OCI-LY1 (cell line): ENCODE data around the gene EMILIN3.

Experiments
- H2AFZ ChIP-seq: fragments of 200-600 bp; sonication (generic), shearing (Covaris generic); 2 replicates; pipeline ENCODE4 v1.6.0; 2014; ENCODE audit warnings: antibody characterized with exemption, mild to moderate bottlenecking, low read length
- H3F3A ChIP-seq: fragments of 200-600 bp; sonication (generic), shearing (Covaris generic); 2 replicates; pipeline ENCODE4 v1.6.0; 2014; ENCODE audit warnings: mild to moderate bottlenecking, antibody characterized with exemption, low read length, moderate library complexity; ENCODE audit not compliant: insufficient read depth
- H3K27ac ChIP-seq: fragments of 200-600 bp; sonication (generic); 2 replicates; pipeline ENCODE4 v1.5.1; 2014; ENCODE audit warnings: low read length, mixed run types, mild to moderate bottlenecking, low read depth; ENCODE audit not compliant: poor library complexity, severe bottlenecking
- H3K27me3 ChIP-seq: fragments of 200-600 bp; sonication (generic); 2 replicates; pipeline ENCODE4 v1.6.0; 2014; ENCODE audit warnings: antibody characterized with exemption, mild to moderate bottlenecking, low read length, moderate library complexity; ENCODE audit not compliant: insufficient read depth
- H3K36me3 ChIP-seq: fragments of 200-600 bp; sonication (generic); 2 replicates; pipeline ENCODE4 v1.6.1; 2014; ENCODE audit warnings: mild to moderate bottlenecking, antibody characterized with exemption, low read length, moderate library complexity, mixed read lengths; ENCODE audit not compliant: insufficient read depth
- H3K4me1 ChIP-seq: fragments of 200-600 bp; sonication (generic); 2 replicates; pipeline ENCODE4 v1.5.1; 2014; ENCODE audit warnings: mild to moderate bottlenecking, low read length, moderate library complexity; ENCODE audit not compliant: insufficient read depth, severe bottlenecking
- H3K4me2 ChIP-seq: fragments of 200-600 bp; sonication (generic), shearing (Covaris generic); 2 replicates; pipeline ENCODE4 v1.6.1; 2014; ENCODE audit warnings: low read length
- H3K4me3 ChIP-seq: fragments of 200-600 bp; sonication (generic); 2 replicates; pipeline ENCODE4 v1.5.1; 2014; ENCODE audit warnings: low read length, low read depth, mild to moderate bottlenecking, mixed read lengths; ENCODE audit not compliant: poor library complexity, severe bottlenecking
- H3K79me2 ChIP-seq: fragments of 200-600 bp; shearing (Covaris generic); 2 replicates; pipeline ENCODE4 v1.6.1; 2016; ENCODE audit warnings: mixed run types, low read length, mixed read lengths; ENCODE audit not compliant: insufficient read depth
- H3K9ac ChIP-seq: fragments of 200-600 bp; sonication (generic), shearing (Covaris generic); 2 replicates; pipeline ENCODE4 v1.6.1; 2014; ENCODE audit warnings: mild to moderate bottlenecking, low read length, mixed read lengths
- H3K9me2 ChIP-seq: fragments of 200-600 bp; sonication (generic), shearing (Covaris generic); 2 replicates; pipeline ENCODE4 v1.6.1; 2014; ENCODE audit warnings: low read depth, mild to moderate bottlenecking, low read length, mixed read lengths
- H3K9me3 ChIP-seq: fragments of 200-600 bp; shearing (Covaris generic); 2 replicates; pipeline ENCODE4 v1.6.1; 2014; ENCODE audit warnings: low read length, mixed read lengths
- H4K20me1 ChIP-seq: fragments of 200-600 bp; sonication (generic), shearing (Covaris generic); 2 replicates; pipeline ENCODE4 v1.6.0; 2016; ENCODE audit warnings: mild to moderate bottlenecking, low read length; ENCODE audit not compliant: insufficient read depth
- CTCF ChIP-seq: fragments of 200-600 bp; sonication (generic), shearing (Covaris generic); IDR thresholded peaks from 2 replicates; pipeline ENCODE4 v1.5.1; 2017; ENCODE audit warnings: mild to moderate bottlenecking, antibody characterized with exemption, low read length, moderate library complexity, mixed read lengths
- EZH2 ChIP-seq: fragments of 200-600 bp; sonication (generic), shearing (Covaris generic); IDR thresholded peaks from 2 replicates; pipeline ENCODE4 v1.8.0; 2017; ENCODE audit warnings: borderline replicate concordance, mixed run types, mild to moderate bottlenecking, antibody characterized with exemption, low read length, moderate library complexity, mixed read lengths

Gene EMILIN3

GRCh38 chr20:41360831-41361756, 5.5 kb downstream of the EMILIN3 start:
- no peaks in the 10 kb centered on the region for H3K9me3 ChIP-seq
- H3K9ac ChIP-seq, result no peak overlapping the region
- no peak overlapping the region for H3K4me3 ChIP-seq
- no peaks in the 10 kb centered on the region for H3K36me3 ChIP-seq
- no peaks in the 10 kb centered on the region for H4K20me1 ChIP-seq
- TF ChIP-seq EZH2, result no peak
- no peak for TF ChIP-seq CTCF
- H2AFZ ChIP-seq, result no peak overlapping the region
- no peak overlapping the region for H3K27ac ChIP-seq
- no peaks in the 10 kb centered on the region; the same call in 1 of the 2 replicates for H3K27me3 ChIP-seq
- no peaks in the 10 kb centered on the region for H3K79me2 ChIP-seq
- no peaks in the 10 kb centered on the region for H3K4me1 ChIP-seq
- H3K4me2 ChIP-seq, result no peak overlapping the region
- no peaks in the 10 kb centered on the region for H3F3A ChIP-seq
- H3K9me2 ChIP-seq, result no peaks in the 10 kb centered on the region

DNA sequence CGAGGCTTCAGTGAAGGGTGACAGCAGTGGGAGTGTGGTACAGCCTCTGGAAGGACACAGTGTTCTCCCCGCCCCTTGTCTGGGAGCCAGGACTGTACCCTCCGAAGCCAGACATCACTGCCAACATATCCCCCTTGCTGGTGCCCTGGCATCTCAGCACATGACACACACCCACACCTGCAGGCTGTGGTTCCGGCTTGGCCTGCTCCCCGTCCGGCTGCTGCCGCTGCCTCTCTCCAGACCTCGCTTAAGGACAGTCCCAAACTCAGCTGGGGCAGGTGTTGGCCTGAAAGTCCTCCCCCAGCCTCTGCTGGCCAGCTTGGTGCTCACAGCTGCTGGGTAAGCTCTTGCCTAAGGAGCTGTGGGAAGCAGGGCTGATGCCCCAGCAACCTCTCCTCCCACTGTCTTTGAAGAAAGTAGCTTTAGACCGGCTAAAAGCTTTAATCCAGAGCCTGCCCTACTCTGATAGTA, 7.0 kb downstream of the EMILIN3 start:
- H3K79me2 ChIP-seq, result no peaks in the 10 kb centered on the region
- no peak overlapping the region for H2AFZ ChIP-seq
- H3K27ac ChIP-seq, result no peak overlapping the region
- H3K36me3 ChIP-seq, result no peaks in the 10 kb centered on the region
- H3K27me3 ChIP-seq, result no peaks in the 10 kb centered on the region; the same call in 1 of the 2 replicates
- H3K9me3 ChIP-seq, result no peaks in the 10 kb centered on the region
- no peak overlapping the region for H3K4me3 ChIP-seq
- H3K9me2 ChIP-seq, result no peaks in the 10 kb centered on the region
- H3K4me2 ChIP-seq, result no peak overlapping the region
- H3F3A ChIP-seq, result no peaks in the 10 kb centered on the region
- no peak overlapping the region for H3K9ac ChIP-seq
- no peaks in the 10 kb centered on the region for H4K20me1 ChIP-seq
- TF ChIP-seq CTCF (no peak), EZH2 (no peak)
- no peaks in the 10 kb centered on the region for H3K4me1 ChIP-seq

DNA sequence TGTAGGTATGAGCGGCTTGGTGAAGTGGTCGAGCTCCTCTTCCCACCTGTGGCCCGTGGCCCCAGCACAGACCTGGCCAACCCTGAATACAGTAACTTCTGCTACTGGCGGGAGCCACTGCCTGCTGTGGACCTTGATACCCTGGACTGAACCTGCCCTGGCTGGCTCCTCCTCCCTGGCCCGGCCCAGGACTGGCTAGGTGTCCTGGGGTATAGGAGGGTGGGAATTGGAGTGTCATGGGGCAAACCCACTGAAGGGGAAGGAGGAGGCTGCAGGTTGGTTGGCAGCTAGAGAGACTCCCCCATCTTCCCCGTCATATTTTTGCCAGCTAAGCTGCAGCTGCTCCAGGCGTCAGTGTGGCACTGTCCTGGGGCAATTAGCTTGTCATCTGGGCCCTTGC, 7.9 kb downstream of the EMILIN3 start:
- Histone ChIP-seq H3F3A (no peaks in the 10 kb centered on the region), H3K79me2 (no peaks in the 10 kb centered on the region), H3K27me3 (no peaks in the 10 kb centered on the region; the same call in 1 of the 2 replicates), H3K4me3 (no peak overlapping the region), H3K9me2 (no peaks in the 10 kb centered on the region), H2AFZ (no peak overlapping the region), H3K4me1 (no peaks in the 10 kb centered on the region), H4K20me1 (no peaks in the 10 kb centered on the region), H3K9ac (no peak overlapping the region), H3K36me3 (no peaks in the 10 kb centered on the region), H3K4me2 (no peak overlapping the region), H3K9me3 (no peaks in the 10 kb centered on the region), H3K27ac (no peak overlapping the region)
- TF ChIP-seq EZH2 (no peak), CTCF (no peak)
